GOT3 (cell line): ENCODE data around the gene TMED5.
"Not testable (repeated sequence)": the region's sequence is repeated elsewhere in the genome, so short reads cannot be mapped to it uniquely, and the experiment has no call there.

Experiments
- DNase-seq: peaks from one replicate; lab custom pipeline; 2025; ENCODE audit warnings: mixed read lengths; lab: John Stamatoyannopoulos, UW

Gene TMED5

GRCh38 chr1:93171549-93172034 lies 8.6 kb downstream of the TMED5 start:
- no peak for DNase-seq

GRCh38 chr1:93170141-93170678 lies 10.0 kb downstream of the TMED5 start:
- not testable (repeated sequence) for DNase-seq

GRCh38 chr1:93167006-93167405 lies 13.2 kb downstream of the TMED5 start:
- no peak for DNase-seq

GRCh38 chr1:93165895-93166294 lies 14.3 kb downstream of the TMED5 start:
- DNase-seq, result not testable (repeated sequence)

- DNase-seq, result no peak
Observed at GRCh38 chr1:93164816-93165215, 15.4 kb downstream of the TMED5 start.

- DNase-seq, result not testable (repeated sequence)
Observed at GRCh38 chr1:93163314-93163713, 16.9 kb downstream of the TMED5 start.

GRCh38 chr1:93159337-93159736 lies 20.9 kb downstream of the TMED5 start:
- no peak for DNase-seq

- no peak for DNase-seq
Observed at GRCh38 chr1:93155335-93155734, 24.9 kb downstream of the TMED5 start.

- DNase-seq, result no peak
Observed at GRCh38 chr1:93154898-93155297, 25.3 kb downstream of the TMED5 start.

- DNase-seq, result no peak
Observed at GRCh38 chr1:93152835-93153234, 27.4 kb downstream of the TMED5 start.

- no peak for DNase-seq
Observed at GRCh38 chr1:93151474-93151873, 28.7 kb downstream of the TMED5 start.

GRCh38 chr1:93150729-93151128 lies 29.5 kb downstream of the TMED5 start:
- no peak for DNase-seq

GRCh38 chr1:93148001-93148400 lies 32.2 kb downstream of the TMED5 start:
- no peak for DNase-seq

- DNase-seq, result no peak
Observed at GRCh38 chr1:93143769-93144168, 36.4 kb downstream of the TMED5 start.

- DNase-seq, result no peak
Observed at GRCh38 chr1:93143136-93143535, 37.1 kb downstream of the TMED5 start.

GRCh38 chr1:93142161-93142560 lies 38.1 kb downstream of the TMED5 start:
- no peak for DNase-seq

GRCh38 chr1:93140106-93140505 lies 40.1 kb downstream of the TMED5 start:
- no peak for DNase-seq

- DNase-seq, result no peak
Observed at GRCh38 chr1:93137604-93138292, 42.5 kb downstream of the TMED5 start.

GRCh38 chr1:93136445-93136844 lies 43.8 kb downstream of the TMED5 start:
- no peak for DNase-seq

GRCh38 chr1:93132638-93133037 lies 47.6 kb downstream of the TMED5 start:
- DNase-seq, result no peak

GRCh38 chr1:93129507-93130099 lies 50.6 kb downstream of the TMED5 start:
- DNase-seq, result no peak

- no peak for DNase-seq
Observed at GRCh38 chr1:93124556-93125355, 55.5 kb downstream of the TMED5 start.
